Measurements from ENCODE around the gene TRIM43B.
"Not testable (repeated sequence)": the region's sequence is repeated elsewhere in the genome, so short reads cannot be mapped to it uniquely, and the experiment has no call there.

Gene TRIM43B

GRCh38 chr2:95433973-95434372 lies 50.6 kb downstream of the TRIM43B start:
- DNase-seq (ENCODE audit: low read depth) = not testable (repeated sequence)

- DNase-seq (ENCODE audit: low read depth) = not testable (repeated sequence)
These were observed 51.2 kb downstream of the TRIM43B start for GRCh38 chr2:95433373-95433772.

GRCh38 chr2:95429748-95430467 lies 54.6 kb downstream of the TRIM43B start:
- DNase-seq (ENCODE audit: low read depth) = not testable (repeated sequence)

- DNase-seq (ENCODE audit: low read depth) = not testable (repeated sequence)
These were observed 57.2 kb downstream of the TRIM43B start for GRCh38 chr2:95427196-95427867.
